Stimulated activated CD8-positive, alpha-beta memory T cell treated with anti-CD3 and anti-CD28 coated beads, Interleukin-2, amount 100 ng/mL, for 1 hour (primary cell): Measurements from ENCODE around the gene NEK1.
"Not testable (repeated sequence)": the region's sequence is repeated elsewhere in the genome, so short reads cannot be mapped to it uniquely, and the experiment has no call there.

Experiments
- DNase-seq, 2 donors: peaks; one replicate each; pipeline ENCODE4 v3.0.0-alpha.2; 2020; ENCODE audit warnings: low read depth in 2 of 2

The NEK1 gene

DNA sequence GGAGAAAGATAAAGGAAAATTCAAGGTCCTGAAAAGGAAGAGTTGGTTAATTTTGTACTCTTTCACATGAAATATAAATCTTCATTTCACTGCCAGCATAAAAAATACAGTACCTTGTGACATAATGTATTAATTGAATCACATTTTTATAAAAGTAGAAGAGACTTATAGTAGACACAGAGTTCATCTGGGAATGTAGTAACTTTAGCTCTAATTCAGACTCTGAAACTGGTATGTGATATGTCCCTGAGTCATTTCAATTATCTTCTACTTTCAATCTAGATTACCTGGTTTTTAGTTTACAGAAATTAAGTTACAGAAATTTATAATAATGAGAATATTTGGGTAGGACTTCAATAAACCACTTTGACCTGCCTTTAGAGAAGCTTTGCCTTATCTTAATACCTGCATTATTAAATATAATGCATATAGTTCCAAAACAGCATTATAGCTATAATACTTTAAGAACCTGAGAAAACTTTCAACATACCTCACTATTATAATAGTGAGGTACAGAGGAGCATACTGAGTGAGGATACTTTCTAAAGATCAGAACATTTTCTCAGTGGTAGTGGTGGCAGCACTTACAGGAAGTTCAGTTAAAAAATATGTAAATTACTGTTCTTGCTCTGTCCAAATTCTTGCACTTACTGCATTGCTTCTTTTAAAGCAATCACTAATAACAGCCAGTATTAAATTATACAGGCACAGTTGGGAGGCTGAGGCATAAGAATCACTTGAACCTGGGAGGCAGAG lies 11.2 kb downstream of the NEK1 start:
- no peak for DNase-seq

- DNase-seq = no peak
Measured at GRCh38 chr4:169594560-169595195, 17.7 kb downstream of the NEK1 start.

DNA sequence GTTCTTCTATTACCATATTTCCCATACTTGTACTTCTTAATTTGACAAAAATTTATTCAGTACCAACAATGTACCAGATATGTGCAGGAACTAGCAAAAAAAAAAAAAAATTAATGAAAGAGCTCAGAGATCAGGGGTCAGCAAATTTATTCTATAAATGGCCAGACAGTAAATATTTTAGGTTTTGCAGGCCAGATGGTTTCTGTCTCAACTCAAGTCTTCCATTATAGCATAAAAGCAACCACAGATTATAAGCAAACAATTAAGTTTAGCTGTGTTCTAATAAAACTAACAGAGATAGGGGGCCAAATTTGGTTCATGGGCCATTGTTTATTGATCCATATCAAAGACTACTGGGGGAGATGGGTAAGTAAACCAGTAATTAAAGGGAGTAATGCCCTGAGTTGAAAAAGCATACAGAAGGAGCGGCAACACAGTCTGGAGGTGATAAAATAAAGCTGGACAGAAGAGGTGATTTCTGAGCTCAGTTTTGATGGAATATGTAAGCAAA lies 19.3 kb downstream of the NEK1 start:
- DNase-seq = no peak

GRCh38 chr4:169583563-169583962 lies 28.8 kb downstream of the NEK1 start:
- no peak for DNase-seq

GRCh38 chr4:169582706-169583105 lies 29.7 kb downstream of the NEK1 start:
- no peak for DNase-seq

DNA sequence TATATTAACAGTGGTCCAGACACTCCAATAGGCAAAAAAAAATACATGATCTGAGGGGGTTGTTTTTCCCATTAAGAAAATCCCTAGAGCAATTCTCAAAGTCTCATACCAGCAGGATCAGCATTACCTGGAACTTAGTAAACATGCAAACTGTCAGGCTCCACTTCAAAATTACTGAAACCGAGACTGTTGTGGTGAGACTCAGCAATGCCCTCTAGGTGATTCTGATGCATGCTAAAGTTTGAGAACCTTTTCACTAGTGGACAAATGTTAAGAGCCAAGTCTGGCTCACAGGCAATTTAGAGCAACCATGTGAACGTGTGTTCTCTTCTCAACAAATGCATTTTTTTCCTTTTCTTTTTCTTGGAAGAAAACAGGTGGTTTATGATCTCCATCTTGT lies 30.2 kb downstream of the NEK1 start:
- no peak for DNase-seq

DNA sequence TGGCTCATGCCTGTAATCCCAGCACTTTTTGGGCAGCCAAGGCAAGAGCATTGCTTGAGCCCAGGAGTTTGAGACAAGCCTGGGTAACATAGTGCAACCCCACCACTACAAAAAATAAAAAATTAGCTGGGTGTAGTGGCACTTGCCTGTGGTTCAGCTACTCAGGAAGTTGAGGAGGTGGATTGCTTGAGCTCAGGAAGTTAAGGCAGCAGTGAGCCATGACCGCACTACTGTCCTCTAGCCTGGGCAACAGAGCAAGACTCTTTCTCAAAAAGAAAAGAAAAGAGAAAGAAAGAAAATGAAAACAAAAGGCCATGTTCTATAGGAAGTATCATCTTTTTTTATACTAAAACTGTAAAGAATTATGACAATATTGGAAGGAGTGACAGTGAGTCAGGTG lies 38.5 kb downstream of the NEK1 start:
- no peak for DNase-seq

- no peak for DNase-seq
Measured at GRCh38 chr4:169571435-169571834, 40.9 kb downstream of the NEK1 start.

- not testable (repeated sequence) for DNase-seq
Measured at GRCh38 chr4:169571012-169571411, 41.4 kb downstream of the NEK1 start.

DNA sequence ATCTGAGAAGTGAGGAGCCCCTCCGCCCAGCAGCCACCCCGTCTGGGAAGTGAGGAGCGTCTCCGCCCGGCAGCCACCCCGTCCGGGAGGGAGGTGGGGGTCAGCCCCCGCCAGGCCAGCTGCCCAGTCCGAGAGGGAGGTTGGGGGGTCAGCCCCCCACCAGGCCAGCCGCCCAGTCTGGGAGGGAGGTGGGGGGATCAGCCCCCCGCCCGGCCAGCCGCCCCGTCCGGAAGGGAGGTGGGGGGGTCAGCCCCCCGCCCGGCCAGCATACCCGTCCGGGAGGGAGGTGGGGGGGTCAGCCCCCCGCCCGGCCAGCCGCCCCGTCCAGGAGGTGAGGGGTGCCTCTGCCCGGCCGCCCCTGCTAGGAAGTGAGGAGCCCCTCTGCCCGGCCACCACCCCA lies 42.1 kb downstream of the NEK1 start:
- not testable (repeated sequence) for DNase-seq

GRCh38 chr4:169569188-169569587 lies 43.2 kb downstream of the NEK1 start:
- not testable (repeated sequence) for DNase-seq

- DNase-seq = no peak
Measured at GRCh38 chr4:169567916-169568315, 44.5 kb downstream of the NEK1 start.

- no peak for DNase-seq
Measured at GRCh38 chr4:169566021-169566818, 46.2 kb downstream of the NEK1 start.

GRCh38 chr4:169565606-169566005 lies 46.8 kb downstream of the NEK1 start:
- no peak for DNase-seq

DNA sequence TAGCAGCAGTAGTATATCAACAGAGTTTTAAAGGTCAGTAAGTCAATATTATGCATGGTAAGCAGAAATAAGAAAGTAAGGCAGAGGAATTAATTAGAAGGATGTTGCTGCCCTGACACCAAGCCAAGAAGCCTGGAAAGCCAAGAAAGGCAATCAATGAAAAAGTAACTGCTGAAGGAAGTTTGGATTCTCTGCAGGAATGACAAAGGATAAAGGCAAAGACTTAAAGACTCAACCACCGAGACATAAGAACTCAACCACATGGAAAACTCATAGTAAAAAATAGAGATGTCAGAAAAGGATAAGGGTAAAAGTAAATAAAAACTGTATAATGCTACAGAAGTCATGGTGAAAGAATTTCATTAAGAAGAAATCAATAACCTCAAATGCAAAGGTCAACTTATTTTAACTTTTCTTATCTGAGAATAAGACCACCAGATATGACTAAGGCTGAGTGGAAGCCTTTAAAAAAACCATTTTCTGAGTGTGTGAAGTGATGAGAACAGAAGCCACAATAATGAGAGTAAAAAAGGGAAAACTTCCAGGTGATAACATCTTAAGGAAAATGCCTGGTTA lies 55.2 kb downstream of the NEK1 start:
- no peak for DNase-seq

GRCh38 chr4:169546548-169546947 lies 65.8 kb downstream of the NEK1 start:
- not testable (repeated sequence) for DNase-seq

DNA sequence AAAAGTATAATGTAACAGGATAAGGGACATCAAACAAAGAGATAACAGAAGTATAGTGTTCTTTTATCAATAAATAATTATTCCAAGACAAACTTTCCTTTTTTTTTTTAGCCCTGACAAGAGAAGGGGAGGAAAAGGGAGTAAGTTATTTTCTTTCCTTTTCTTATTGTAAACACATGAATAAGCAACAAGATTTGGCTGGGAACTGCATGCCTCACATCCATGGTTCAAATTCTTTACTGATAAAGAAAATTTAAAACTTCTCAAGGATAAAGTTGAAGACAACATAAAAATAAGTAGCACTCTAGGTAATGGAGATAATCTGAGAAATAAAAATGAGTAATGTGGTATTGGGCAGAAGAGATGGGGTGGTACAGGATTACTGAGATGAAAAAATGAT lies 71.6 kb downstream of the NEK1 start:
- DNase-seq = no peak

DNA sequence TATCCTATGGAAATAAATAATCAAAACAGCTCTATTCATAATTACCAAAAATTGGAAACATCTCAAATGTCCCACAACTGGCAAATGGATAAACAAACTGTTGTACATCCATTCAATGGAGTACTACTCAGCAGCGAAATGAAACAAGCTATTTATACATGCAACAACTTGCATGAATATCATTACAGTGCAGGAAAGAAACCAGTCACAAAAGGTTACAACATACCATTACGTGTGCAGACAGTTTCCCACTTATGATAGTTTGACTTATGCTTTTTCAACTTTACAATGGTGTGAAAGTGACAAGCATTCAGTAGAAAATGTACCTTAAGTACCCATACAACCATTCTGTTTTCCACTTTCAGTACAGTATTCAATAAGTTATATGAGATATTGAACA lies 82.3 kb downstream of the NEK1 start:
- DNase-seq = no peak

- no peak for DNase-seq
Measured at GRCh38 chr4:169523796-169524195, 88.6 kb downstream of the NEK1 start.

DNA sequence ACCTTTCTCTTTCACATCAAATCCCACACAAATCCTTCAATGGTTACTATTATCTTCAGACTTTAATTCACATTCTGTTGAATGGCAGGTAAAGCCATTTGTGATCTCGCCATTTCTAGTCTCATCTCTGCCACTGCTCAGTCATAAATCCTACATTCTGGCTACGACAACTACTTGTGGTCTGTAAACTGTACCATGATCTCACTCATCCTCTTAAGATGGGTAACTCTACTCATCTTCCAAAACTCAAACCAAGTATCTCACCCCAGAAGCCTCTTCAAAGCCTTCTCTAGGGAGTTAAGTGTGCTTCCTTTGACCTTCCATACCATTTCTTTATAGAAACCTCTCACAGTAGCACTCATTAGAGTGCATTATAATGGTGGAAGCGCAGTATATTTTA lies 101.8 kb downstream of the NEK1 start:
- no peak for DNase-seq

GRCh38 chr4:169506903-169507302 lies 105.5 kb downstream of the NEK1 start:
- no peak for DNase-seq

GRCh38 chr4:169499907-169500306 lies 112.5 kb downstream of the NEK1 start:
- not testable (repeated sequence) for DNase-seq
